SU-DHL-6 (cell line): ENCODE data around the gene NDUFV1.
A peak's percentile ranks its signal among the peaks of the same experiment; 100 is the strongest.

ENCODE experiments used
- H2AFZ ChIP-seq: fragments of 200-600 bp; sonication (generic); 2 replicates; pipeline ENCODE4 v1.6.1; 2014; ENCODE audit warnings: low read depth, mild to moderate bottlenecking, moderate library complexity, mixed read lengths, antibody characterized with exemption, low read length; ENCODE audit not compliant: severe bottlenecking
- H3F3A ChIP-seq: fragments of 200-600 bp; shearing (Covaris generic); 2 replicates; pipeline ENCODE4 v1.6.0; 2016; ENCODE audit warnings: antibody characterized with exemption, mild to moderate bottlenecking; ENCODE audit not compliant: insufficient read depth
- H3K27ac ChIP-seq: fragments of 200-600 bp; sonication (generic); 2 replicates; pipeline ENCODE4 v1.5.1; 2016; ENCODE audit warnings: low read depth, mild to moderate bottlenecking, low read length, moderate library complexity, mixed read lengths
- H3K27me3 ChIP-seq: fragments of 200-600 bp; sonication (generic), shearing (Covaris generic); 2 replicates; pipeline ENCODE4 v1.6.0; 2014; ENCODE audit warnings: mild to moderate bottlenecking, low read length
- H3K36me3 ChIP-seq: fragments of 200-600 bp; sonication (generic); 2 replicates; pipeline ENCODE4 v1.6.1; 2014; ENCODE audit warnings: mild to moderate bottlenecking, low read length, mixed read lengths
- H3K4me2 ChIP-seq: fragments of 300-600, 200-600 bp; shearing (Covaris generic), sonication (generic); 2 replicates; pipeline ENCODE4 v1.6.0; 2014; ENCODE audit warnings: low read length, low read depth, mild to moderate bottlenecking; ENCODE audit not compliant: poor library complexity, severe bottlenecking
- H3K4me3 ChIP-seq: fragments of 200-600 bp; sonication (generic); 2 replicates; pipeline ENCODE4 v1.5.1; 2014; ENCODE audit warnings: antibody characterized with exemption, low read length, mild to moderate bottlenecking, mixed read lengths; ENCODE audit not compliant: insufficient read depth, poor library complexity, severe bottlenecking
- H3K79me2 ChIP-seq: fragments of 200-600 bp; sonication (generic); 2 replicates; pipeline ENCODE4 v1.6.1; 2014; ENCODE audit warnings: mild to moderate bottlenecking, low read length, moderate library complexity; ENCODE audit not compliant: insufficient read depth
- H3K9ac ChIP-seq: fragments of 200-600 bp; sonication (generic); 2 replicates; pipeline ENCODE4 v1.7.0; 2014; ENCODE audit warnings: mild to moderate bottlenecking, low read length
- H3K9me2 ChIP-seq: fragments of 200-600 bp; sonication (generic); replicated peaks from 2 replicates; pipeline ENCODE4 v1.6.1; 2014; ENCODE audit warnings: low read length; ENCODE audit not compliant: insufficient read depth
- H3K9me3 ChIP-seq: fragments of 200-600 bp; sonication (generic); 2 replicates; pipeline ENCODE4 v1.6.1; 2014; ENCODE audit warnings: low read length, mixed read lengths; ENCODE audit not compliant: insufficient read depth
- H4K20me1 ChIP-seq: fragments of 200-600 bp; sonication (generic); 2 replicates; pipeline ENCODE4 v1.6.1; 2014; ENCODE audit warnings: low read depth, mild to moderate bottlenecking, antibody characterized with exemption, low read length, moderate library complexity, mixed read lengths
- EZH2phosphoT487 ChIP-seq: fragments of 200-600 bp; sonication (generic), shearing (Covaris generic); conservative IDR thresholded peaks from 2 replicates; pipeline ENCODE4 v1.6.1; 2018; ENCODE audit warnings: mild to moderate bottlenecking, antibody characterized with exemption, low read length, moderate library complexity, mixed read lengths
- TF ChIP-seq, protein P1 (sequence below): fragments of 200-600 bp; sonication (generic); IDR thresholded peaks from one replicate; pipeline ENCODE4 v1.5.1; 2017; ENCODE audit warnings: antibody characterized with exemption, mild to moderate bottlenecking, low read length, moderate library complexity; ENCODE audit not compliant: insufficient read depth, poor library complexity, severe bottlenecking

The NDUFV1 gene

DNA sequence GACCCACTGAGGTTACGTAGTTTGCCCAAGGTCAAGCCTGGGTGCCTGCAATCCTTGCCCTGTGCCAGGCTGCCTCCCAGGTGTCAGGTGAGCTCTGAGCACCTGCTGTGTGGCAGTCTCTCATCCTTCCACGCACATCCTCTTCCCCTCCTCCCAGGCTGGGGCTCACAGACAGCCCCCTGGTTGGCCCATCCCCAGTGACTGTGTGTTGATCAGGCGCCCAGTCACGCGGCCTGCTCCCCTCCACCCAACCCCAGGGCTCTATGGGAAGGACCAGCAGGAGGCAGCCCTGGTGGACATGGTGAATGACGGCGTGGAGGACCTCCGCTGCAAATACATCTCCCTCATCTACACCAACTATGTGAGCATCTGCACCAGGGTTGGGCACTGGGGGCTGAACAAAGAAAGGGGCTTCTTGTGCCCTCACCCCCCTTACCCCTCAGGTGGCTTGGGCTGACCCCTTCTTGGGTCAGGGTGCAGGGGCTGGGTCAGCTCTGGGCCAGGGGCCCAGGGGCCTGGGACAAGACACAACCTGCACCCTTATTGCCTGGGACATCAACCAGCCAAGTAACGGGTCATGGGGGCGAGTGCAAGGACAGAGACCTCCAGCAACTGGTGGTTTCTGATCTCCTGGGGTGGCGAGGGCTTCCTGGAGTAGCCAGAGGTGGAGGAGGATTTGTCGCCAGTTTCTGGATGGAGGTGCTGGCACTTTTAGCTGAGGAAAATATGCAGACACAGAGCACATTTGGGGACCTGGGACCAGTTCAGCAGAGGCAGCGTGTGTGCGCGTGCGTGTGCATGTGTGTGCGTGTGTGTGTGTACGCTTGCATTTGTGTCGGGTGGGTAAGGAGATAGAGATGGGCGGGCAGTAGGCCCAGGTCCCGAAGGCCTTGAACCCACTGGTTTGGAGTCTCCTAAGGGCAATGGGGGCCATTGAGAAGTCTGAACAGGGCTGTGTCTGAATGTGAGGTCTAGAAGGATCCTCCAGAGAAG lies 21.6 kb upstream of the NDUFV1 start:
- Histone ChIP-seq H3K4me2 (peak overlapping the region; percentile 62), H3K36me3 (peaks cover 8% of the 10 kb centered on the region; the same call in 1 of the 2 replicates), H3K79me2 (peaks cover 10% of the 10 kb centered on the region; the same call in 1 of the 2 replicates), H3K9me2 (no peaks in the 10 kb centered on the region), H3K27me3 (no peaks in the 10 kb centered on the region), H2AFZ (no peak overlapping the region), H3K27ac (peak overlapping the region; percentile 93), H3K9ac (peak overlapping the region; percentile 87), H3K9me3 (no peaks in the 10 kb centered on the region), H3F3A (peaks cover 57% of the 10 kb centered on the region), H3K4me3 (peak overlapping the region; percentile 72), H4K20me1 (no peaks in the 10 kb centered on the region)
- TF ChIP-seq EZH2phosphoT487, result no peak
- TF ChIP-seq, protein P1, sequence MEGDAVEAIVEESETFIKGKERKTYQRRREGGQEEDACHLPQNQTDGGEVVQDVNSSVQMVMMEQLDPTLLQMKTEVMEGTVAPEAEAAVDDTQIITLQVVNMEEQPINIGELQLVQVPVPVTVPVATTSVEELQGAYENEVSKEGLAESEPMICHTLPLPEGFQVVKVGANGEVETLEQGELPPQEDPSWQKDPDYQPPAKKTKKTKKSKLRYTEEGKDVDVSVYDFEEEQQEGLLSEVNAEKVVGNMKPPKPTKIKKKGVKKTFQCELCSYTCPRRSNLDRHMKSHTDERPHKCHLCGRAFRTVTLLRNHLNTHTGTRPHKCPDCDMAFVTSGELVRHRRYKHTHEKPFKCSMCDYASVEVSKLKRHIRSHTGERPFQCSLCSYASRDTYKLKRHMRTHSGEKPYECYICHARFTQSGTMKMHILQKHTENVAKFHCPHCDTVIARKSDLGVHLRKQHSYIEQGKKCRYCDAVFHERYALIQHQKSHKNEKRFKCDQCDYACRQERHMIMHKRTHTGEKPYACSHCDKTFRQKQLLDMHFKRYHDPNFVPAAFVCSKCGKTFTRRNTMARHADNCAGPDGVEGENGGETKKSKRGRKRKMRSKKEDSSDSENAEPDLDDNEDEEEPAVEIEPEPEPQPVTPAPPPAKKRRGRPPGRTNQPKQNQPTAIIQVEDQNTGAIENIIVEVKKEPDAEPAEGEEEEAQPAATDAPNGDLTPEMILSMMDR, result no peak

GRCh38 chr11:67585911-67586310 lies 20.8 kb upstream of the NDUFV1 start:
- peak overlapping the region; percentile 62 for H3K4me2 ChIP-seq
- peak overlapping the region; percentile 87 for H3K9ac ChIP-seq
- no peaks in the 10 kb centered on the region for H3K9me3 ChIP-seq
- peaks cover 57% of the 10 kb centered on the region for H3F3A ChIP-seq
- no peak overlapping the region for H2AFZ ChIP-seq
- H4K20me1 ChIP-seq, result no peaks in the 10 kb centered on the region
- no peaks in the 10 kb centered on the region for H3K27me3 ChIP-seq
- H3K27ac ChIP-seq, result peak overlapping the region; percentile 93
- H3K4me3 ChIP-seq, result no peak overlapping the region
- H3K9me2 ChIP-seq, result no peaks in the 10 kb centered on the region
- H3K36me3 ChIP-seq, result peaks cover 8% of the 10 kb centered on the region; the same call in 1 of the 2 replicates
- TF ChIP-seq, protein P1, result no peak
- no peak for TF ChIP-seq EZH2phosphoT487
- peaks cover 10% of the 10 kb centered on the region; the same call in 1 of the 2 replicates for H3K79me2 ChIP-seq

DNA sequence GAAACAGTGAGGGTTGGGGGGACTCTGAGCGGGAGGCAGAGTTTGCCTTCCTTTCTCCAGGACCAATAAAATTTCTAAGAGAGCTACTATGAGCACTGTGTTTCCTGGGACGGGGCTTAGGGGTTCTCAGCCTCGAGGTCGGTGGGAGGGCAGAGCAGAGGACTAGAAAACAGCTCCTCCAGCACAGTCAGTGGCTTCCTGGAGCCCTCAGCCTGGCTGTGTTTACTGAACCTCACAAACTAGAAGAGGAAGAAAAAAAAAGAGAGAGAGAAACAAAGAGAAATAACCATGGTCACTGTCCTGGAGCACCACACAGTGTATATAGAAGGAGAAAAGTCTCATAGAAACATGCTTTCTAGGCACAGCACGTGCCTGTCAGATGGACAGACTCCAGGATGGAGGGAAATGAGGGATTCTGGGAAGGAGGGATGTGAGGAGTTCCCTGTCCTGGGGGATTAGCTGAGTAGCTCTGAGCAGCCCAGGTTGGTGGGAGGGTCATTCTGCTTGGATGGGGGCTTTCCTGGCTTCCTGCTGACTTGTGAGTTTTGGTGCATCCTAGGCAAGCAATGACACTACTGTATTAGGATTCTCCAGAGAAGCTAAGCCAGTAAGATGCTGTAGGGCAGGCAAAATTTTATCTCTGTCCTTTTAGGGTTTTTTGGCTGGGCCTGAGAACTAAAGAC lies 20.0 kb upstream of the NDUFV1 start:
- Histone ChIP-seq H3K79me2 (peaks cover 10% of the 10 kb centered on the region; the same call in 1 of the 2 replicates), H3K27me3 (no peaks in the 10 kb centered on the region), H3F3A (peaks cover 59% of the 10 kb centered on the region), H3K4me3 (no peak overlapping the region), H3K27ac (peak overlapping the region; percentile 93), H3K9me2 (no peaks in the 10 kb centered on the region), H4K20me1 (no peaks in the 10 kb centered on the region), H3K36me3 (peaks cover 8% of the 10 kb centered on the region; the same call in 1 of the 2 replicates), H2AFZ (no peak overlapping the region), H3K9me3 (no peaks in the 10 kb centered on the region), H3K4me2 (peak overlapping the region; percentile 62), H3K9ac (0 out of 2 replicates have a peak overlapping the region, but pooled peaks have one; percentile 7)
- TF ChIP-seq, protein P1, result no peak
- no peak for TF ChIP-seq EZH2phosphoT487
